Erythroblast (primary cell): ENCODE data around the gene DNAJB12.

Experiments used
- GATA1 ChIP-seq: IDR thresholded peaks from 2 replicates; pipeline ENCODE4 v1.6.1; 2011; ENCODE audit warnings: low read depth, mild to moderate bottlenecking, control low read depth, low read length, moderate library complexity
- POLR2A ChIP-seq: IDR thresholded peaks from 2 replicates; pipeline ENCODE4 v1.6.1; 2011; ENCODE audit warnings: mild to moderate bottlenecking, low read length

DNA sequence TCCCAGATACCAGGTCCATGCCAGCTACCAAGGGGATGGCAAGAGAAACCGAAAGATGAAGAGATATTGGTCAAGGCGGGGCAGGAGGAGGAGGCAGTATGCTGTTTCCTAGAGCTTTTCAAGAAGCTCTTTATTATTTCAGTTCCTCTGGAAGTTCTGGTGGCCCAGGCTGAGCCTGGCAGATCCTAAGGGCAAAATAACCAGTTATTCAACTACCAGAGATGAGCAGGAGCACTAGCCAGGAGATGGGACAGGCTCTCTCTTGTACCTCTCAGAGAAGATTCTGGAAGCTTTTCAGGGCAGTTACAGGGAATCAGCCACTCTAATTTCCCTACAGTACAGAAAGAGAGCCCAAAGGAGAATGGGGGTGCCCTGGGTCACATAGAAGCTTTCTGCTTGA is 5.3 kb downstream of the DNAJB12 start:
- TF ChIP-seq POLR2A: no peak
- TF ChIP-seq GATA1: no peak
